ENCODE data around the gene MGMT.

MGMT gene

GRCh38 chr10:129531195-129531968 is 64.3 kb downstream of the MGMT start:
- H3K27me3 Mint-ChIP-seq, result no peaks in the 10 kb centered on the region
- peaks cover 53% of the 10 kb centered on the region for H3K4me1 Mint-ChIP-seq
- ATAC-seq, result no peak
- peaks cover 66% of the 10 kb centered on the region for H3K36me3 Mint-ChIP-seq
- H3K9me3 Mint-ChIP-seq, result peaks cover 6% of the 10 kb centered on the region
- no peak overlapping the region for H3K4me3 Mint-ChIP-seq
- no peak overlapping the region for H3K27ac Mint-ChIP-seq

- H3K4me3 Mint-ChIP-seq, result peak overlapping the region; percentile 30
- peaks cover 6% of the 10 kb centered on the region for H3K9me3 Mint-ChIP-seq
- peaks cover 53% of the 10 kb centered on the region for H3K4me1 Mint-ChIP-seq
- ATAC-seq, result peak; percentile 20
- peaks cover 67% of the 10 kb centered on the region for H3K36me3 Mint-ChIP-seq
- H3K27ac Mint-ChIP-seq, result peak overlapping the region; percentile 25
- no peaks in the 10 kb centered on the region for H3K27me3 Mint-ChIP-seq
These were observed 65.1 kb downstream of the MGMT start for GRCh38 chr10:129531969-129532660.

- Mint-ChIP-seq H3K4me3 (peak overlapping the region; percentile 30), H3K9me3 (peaks cover 6% of the 10 kb centered on the region), H3K36me3 (peaks cover 67% of the 10 kb centered on the region), H3K27me3 (no peaks in the 10 kb centered on the region), H3K4me1 (peaks cover 50% of the 10 kb centered on the region), H3K27ac (peak overlapping the region; percentile 25)
- peak; percentile 60 for ATAC-seq
These were observed 65.8 kb downstream of the MGMT start for GRCh38 chr10:129532838-129533237.

GRCh38 chr10:129533281-129533680 is 66.2 kb downstream of the MGMT start:
- Mint-ChIP-seq H3K27me3 (no peaks in the 10 kb centered on the region), H3K9me3 (peaks cover 4% of the 10 kb centered on the region), H3K27ac (peak overlapping the region; percentile 25), H3K36me3 (peaks cover 67% of the 10 kb centered on the region), H3K4me1 (peaks cover 45% of the 10 kb centered on the region), H3K4me3 (no peak overlapping the region)
- no peak for ATAC-seq

GRCh38 chr10:129534826-129535225 is 67.8 kb downstream of the MGMT start:
- Mint-ChIP-seq H3K4me1 (peaks cover 39% of the 10 kb centered on the region), H3K9me3 (peaks cover 3% of the 10 kb centered on the region), H3K27me3 (no peaks in the 10 kb centered on the region), H3K36me3 (peaks cover 63% of the 10 kb centered on the region), H3K27ac (peak overlapping the region; percentile 31), H3K4me3 (no peak overlapping the region)
- no peak for ATAC-seq

- ATAC-seq, result no peak
- H3K36me3 Mint-ChIP-seq, result peaks cover 71% of the 10 kb centered on the region
- H3K4me1 Mint-ChIP-seq, result peaks cover 34% of the 10 kb centered on the region
- H3K27ac Mint-ChIP-seq, result no peak overlapping the region
- H3K27me3 Mint-ChIP-seq, result no peaks in the 10 kb centered on the region
- H3K9me3 Mint-ChIP-seq, result peaks cover 3% of the 10 kb centered on the region
- no peak overlapping the region for H3K4me3 Mint-ChIP-seq
These were observed 69.3 kb downstream of the MGMT start for GRCh38 chr10:129536336-129536735.

- Mint-ChIP-seq H3K27ac (no peak overlapping the region), H3K27me3 (no peaks in the 10 kb centered on the region), H3K4me1 (peaks cover 26% of the 10 kb centered on the region), H3K9me3 (peaks cover 3% of the 10 kb centered on the region), H3K4me3 (no peak overlapping the region), H3K36me3 (peaks cover 74% of the 10 kb centered on the region)
- ATAC-seq, result no peak
These were observed 70.1 kb downstream of the MGMT start for GRCh38 chr10:129537151-129537550.

GRCh38 chr10:129538236-129538635 is 71.2 kb downstream of the MGMT start:
- Mint-ChIP-seq H3K27me3 (no peaks in the 10 kb centered on the region), H3K36me3 (peaks cover 82% of the 10 kb centered on the region), H3K27ac (no peak overlapping the region), H3K4me3 (no peak overlapping the region), H3K4me1 (peaks cover 15% of the 10 kb centered on the region), H3K9me3 (peaks cover 3% of the 10 kb centered on the region)
- no peak for ATAC-seq

- Mint-ChIP-seq H3K27me3 (no peaks in the 10 kb centered on the region), H3K4me3 (no peak overlapping the region), H3K27ac (no peak overlapping the region), H3K9me3 (no peaks in the 10 kb centered on the region), H3K4me1 (peaks cover 9% of the 10 kb centered on the region), H3K36me3 (peaks cover 61% of the 10 kb centered on the region)
- no peak for ATAC-seq
These were observed 74.2 kb downstream of the MGMT start for GRCh38 chr10:129541200-129541599.

- H3K9me3 Mint-ChIP-seq, result no peaks in the 10 kb centered on the region
- peaks cover 53% of the 10 kb centered on the region for H3K36me3 Mint-ChIP-seq
- ATAC-seq, result no peak
- no peak overlapping the region for H3K4me3 Mint-ChIP-seq
- H3K4me1 Mint-ChIP-seq, result peaks cover 13% of the 10 kb centered on the region
- H3K27me3 Mint-ChIP-seq, result no peaks in the 10 kb centered on the region
- no peak overlapping the region for H3K27ac Mint-ChIP-seq
These were observed 74.9 kb downstream of the MGMT start for GRCh38 chr10:129541748-129542487.

- peaks cover 20% of the 10 kb centered on the region for H3K4me1 Mint-ChIP-seq
- no peak for ATAC-seq
- peaks cover 47% of the 10 kb centered on the region for H3K36me3 Mint-ChIP-seq
- no peaks in the 10 kb centered on the region for H3K9me3 Mint-ChIP-seq
- H3K27me3 Mint-ChIP-seq, result no peaks in the 10 kb centered on the region
- H3K4me3 Mint-ChIP-seq, result no peak overlapping the region
- no peak overlapping the region for H3K27ac Mint-ChIP-seq
These were observed 75.5 kb downstream of the MGMT start for GRCh38 chr10:129542589-129542988.

- H3K36me3 Mint-ChIP-seq, result peaks cover 32% of the 10 kb centered on the region
These were observed 77.5 kb downstream of the MGMT start for GRCh38 chr10:129544205-129545202.

GRCh38 chr10:129545261-129545660 is 78.2 kb downstream of the MGMT start:
- H3K9me3 Mint-ChIP-seq, result no peaks in the 10 kb centered on the region
- no peak for ATAC-seq
- peaks cover 24% of the 10 kb centered on the region for H3K4me1 Mint-ChIP-seq
- H3K27me3 Mint-ChIP-seq, result no peaks in the 10 kb centered on the region
- H3K27ac Mint-ChIP-seq, result no peak overlapping the region
- H3K4me3 Mint-ChIP-seq, result no peak overlapping the region
- H3K36me3 Mint-ChIP-seq, result peaks cover 28% of the 10 kb centered on the region

More at GRCh38 chr10:129544205-129545202, 77.5 kb downstream of the MGMT start:
- Mint-ChIP-seq H3K4me3 (no peak overlapping the region), H3K27me3 (no peaks in the 10 kb centered on the region), H3K9me3 (no peaks in the 10 kb centered on the region), H3K27ac (no peak overlapping the region), H3K4me1 (peaks cover 24% of the 10 kb centered on the region)
- no peak for ATAC-seq

GRCh38 chr10:129546106-129546505 is 79.1 kb downstream of the MGMT start:
- no peak for ATAC-seq
- Mint-ChIP-seq H3K27ac (peak overlapping the region; percentile 64), H3K9me3 (no peaks in the 10 kb centered on the region), H3K4me3 (no peak overlapping the region), H3K36me3 (peaks cover 31% of the 10 kb centered on the region), H3K4me1 (peaks cover 27% of the 10 kb centered on the region), H3K27me3 (no peaks in the 10 kb centered on the region)

All from stimulated activated memory B cell treated with anti-CD40 and anti-IgM and Interleukin-4, amounts not matched to agents 10 μg/mL and 1 μg/mL and 100 μg/mL, for 72 hours (primary cell).